Activated CD8-positive, alpha-beta T cell treated with anti-CD3 and anti-CD28 coated beads for 36 hours (primary cell): ENCODE measurements around the gene IQGAP3. TPM values are rescaled to one million over a fixed set of nuclear protein-coding genes. Genes with fewer than 3 reads are reported as not detected.
A peak's percentile ranks its signal among the peaks of the same experiment; 100 is the strongest.

Experiments used
- ATAC-seq: fragments of 200-7000 bp; cut with Tn5 transposase; one replicate; pipeline ENCODE4 v1.10.0; 2021; ENCODE audit warnings: mild to moderate bottlenecking, moderate library complexity
- CTCF ChIA-PET: fragments of 350-600 bp; sonication (Branson Sonifier 250); formaldehyde crosslinking; loops from one replicate; lab custom pipeline; 2021; ENCODE audit warnings: antibody characterized with exemption; lab: Charles Lee
- POLR2A ChIA-PET: fragments of 350-600 bp; sonication (Branson Sonifier 250); formaldehyde crosslinking; loops from one replicate; lab custom pipeline; 2021; ENCODE audit warnings: antibody characterized with exemption; lab: Charles Lee
- DNase-seq: peaks from one replicate; pipeline ENCODE4 v3.0.0-alpha.2; 2020
- H3K27ac Mint-ChIP-seq: one replicate; pipeline ENCODE4 v1.8.0; 2021; ENCODE audit warnings: mild to moderate bottlenecking, mixed read lengths
- H3K27me3 Mint-ChIP-seq: one replicate; pipeline ENCODE4 v1.8.0; 2021; ENCODE audit warnings: mixed read lengths
- H3K36me3 Mint-ChIP-seq: one replicate; pipeline ENCODE4 v1.8.0; 2021; ENCODE audit warnings: low read depth, mixed read lengths
- H3K4me1 Mint-ChIP-seq: one replicate; pipeline ENCODE4 v1.8.0; 2021; ENCODE audit warnings: low read depth, mixed read lengths
- H3K4me3 Mint-ChIP-seq: one replicate; pipeline ENCODE4 v1.8.0; 2021; ENCODE audit warnings: mild to moderate bottlenecking, moderate library complexity, mixed read lengths
- H3K9me3 Mint-ChIP-seq: one replicate; pipeline ENCODE4 v1.8.0; 2021; ENCODE audit warnings: mixed read lengths
- CTCF ChIP-seq: fragments of 200-600 bp; IDR thresholded peaks from one replicate; pipeline ENCODE4 v1.8.0; 2022; ENCODE audit warnings: antibody characterized with exemption, mild to moderate bottlenecking
- intact Hi-C: fragments of 100-400 bp; cut with micrococcal nuclease; formaldehyde crosslinking; loops from one replicate; pipeline ENCODE4 v1.10.0; 2022
- total RNA-seq, 2 experiments: library from RNA; stranded (reverse); gene quantifications; one replicate each; pipeline ENCODE4 v1.2.3, GENCODE V29; 2021

The IQGAP3 gene, protein sequence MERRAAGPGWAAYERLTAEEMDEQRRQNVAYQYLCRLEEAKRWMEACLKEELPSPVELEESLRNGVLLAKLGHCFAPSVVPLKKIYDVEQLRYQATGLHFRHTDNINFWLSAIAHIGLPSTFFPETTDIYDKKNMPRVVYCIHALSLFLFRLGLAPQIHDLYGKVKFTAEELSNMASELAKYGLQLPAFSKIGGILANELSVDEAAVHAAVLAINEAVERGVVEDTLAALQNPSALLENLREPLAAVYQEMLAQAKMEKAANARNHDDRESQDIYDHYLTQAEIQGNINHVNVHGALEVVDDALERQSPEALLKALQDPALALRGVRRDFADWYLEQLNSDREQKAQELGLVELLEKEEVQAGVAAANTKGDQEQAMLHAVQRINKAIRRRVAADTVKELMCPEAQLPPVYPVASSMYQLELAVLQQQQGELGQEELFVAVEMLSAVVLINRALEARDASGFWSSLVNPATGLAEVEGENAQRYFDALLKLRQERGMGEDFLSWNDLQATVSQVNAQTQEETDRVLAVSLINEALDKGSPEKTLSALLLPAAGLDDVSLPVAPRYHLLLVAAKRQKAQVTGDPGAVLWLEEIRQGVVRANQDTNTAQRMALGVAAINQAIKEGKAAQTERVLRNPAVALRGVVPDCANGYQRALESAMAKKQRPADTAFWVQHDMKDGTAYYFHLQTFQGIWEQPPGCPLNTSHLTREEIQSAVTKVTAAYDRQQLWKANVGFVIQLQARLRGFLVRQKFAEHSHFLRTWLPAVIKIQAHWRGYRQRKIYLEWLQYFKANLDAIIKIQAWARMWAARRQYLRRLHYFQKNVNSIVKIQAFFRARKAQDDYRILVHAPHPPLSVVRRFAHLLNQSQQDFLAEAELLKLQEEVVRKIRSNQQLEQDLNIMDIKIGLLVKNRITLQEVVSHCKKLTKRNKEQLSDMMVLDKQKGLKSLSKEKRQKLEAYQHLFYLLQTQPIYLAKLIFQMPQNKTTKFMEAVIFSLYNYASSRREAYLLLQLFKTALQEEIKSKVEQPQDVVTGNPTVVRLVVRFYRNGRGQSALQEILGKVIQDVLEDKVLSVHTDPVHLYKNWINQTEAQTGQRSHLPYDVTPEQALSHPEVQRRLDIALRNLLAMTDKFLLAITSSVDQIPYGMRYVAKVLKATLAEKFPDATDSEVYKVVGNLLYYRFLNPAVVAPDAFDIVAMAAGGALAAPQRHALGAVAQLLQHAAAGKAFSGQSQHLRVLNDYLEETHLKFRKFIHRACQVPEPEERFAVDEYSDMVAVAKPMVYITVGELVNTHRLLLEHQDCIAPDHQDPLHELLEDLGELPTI (N-terminal part only)
- 10 to 100 TPM; 14.4 to 14.9 TPM for total RNA-seq

DNA sequence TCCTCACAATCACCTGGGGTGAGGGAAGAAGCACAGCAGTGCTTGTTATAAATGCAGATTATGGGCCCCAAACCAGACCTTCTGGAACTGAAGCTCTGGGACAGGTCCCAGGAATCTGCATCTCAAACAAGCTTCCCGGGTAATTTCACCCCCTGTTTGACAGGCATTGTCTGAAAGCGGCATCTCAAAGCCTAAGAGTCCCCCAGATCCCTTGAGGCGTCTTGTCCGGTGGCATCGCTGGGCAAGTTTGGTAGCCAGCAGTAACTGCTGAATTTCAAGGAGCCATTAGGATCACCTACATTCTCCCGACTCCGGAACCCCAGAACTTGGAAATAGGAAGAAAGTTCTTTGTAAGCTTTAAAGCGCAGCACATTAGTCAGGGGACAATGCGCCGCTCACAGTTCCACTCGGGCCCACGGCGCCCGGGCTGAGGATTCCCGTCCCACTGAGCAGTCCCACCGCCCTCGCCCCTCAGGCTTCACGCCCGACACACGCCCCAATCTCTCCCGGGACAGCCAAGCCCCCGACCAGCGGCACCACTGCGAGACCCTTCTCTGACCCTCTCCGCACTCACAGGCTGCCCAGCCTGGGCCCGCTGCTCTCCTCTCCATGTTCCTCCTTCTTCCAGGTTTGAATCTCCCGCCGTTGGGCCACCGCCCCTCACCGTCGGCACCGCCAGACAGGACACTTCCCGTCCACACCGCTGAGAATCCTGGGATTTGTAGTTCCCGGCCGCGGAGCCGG is at the start of gene IQGAP3:
TSS of gene IQGAP3 (minus strand) at position 647 of the 744 bp plus-strand sequence. CDS start at position 611, 36 bp downstream.
- TF ChIP-seq CTCF, result no peak
- peak within 1 kb of the TSS; percentile 81 for H3K27ac Mint-ChIP-seq
- CTCF ChIA-PET, result interaction anchor here (0.7 to 2.6 kb wide), 12 partner anchors 10 to 186 kb away, joined by 3 to 12 read pairs (median 6); no protein-coding TSS in a partner anchor
- H3K27me3 Mint-ChIP-seq, result peaks cover 22% of the 10 kb centered on the region
- DNase-seq (peak; percentile 83), ATAC-seq (peak; percentile 96)
- H3K4me1 Mint-ChIP-seq, result peaks cover 16% of the 10 kb centered on the region
- POLR2A ChIA-PET, result interaction anchor here (1.0 to 3.8 kb wide), 4 partner anchors 10 to 147 kb away, joined by 3 to 18 read pairs (median 3); no protein-coding TSS in a partner anchor
- intact Hi-C loops, result no loop called here
- H3K4me3 Mint-ChIP-seq, result peak within 1 kb of the TSS; percentile 95
- H3K9me3 Mint-ChIP-seq, result no peaks in the 10 kb centered on the region
- H3K36me3 Mint-ChIP-seq, result peaks cover 2% of the 10 kb centered on the region

DNA sequence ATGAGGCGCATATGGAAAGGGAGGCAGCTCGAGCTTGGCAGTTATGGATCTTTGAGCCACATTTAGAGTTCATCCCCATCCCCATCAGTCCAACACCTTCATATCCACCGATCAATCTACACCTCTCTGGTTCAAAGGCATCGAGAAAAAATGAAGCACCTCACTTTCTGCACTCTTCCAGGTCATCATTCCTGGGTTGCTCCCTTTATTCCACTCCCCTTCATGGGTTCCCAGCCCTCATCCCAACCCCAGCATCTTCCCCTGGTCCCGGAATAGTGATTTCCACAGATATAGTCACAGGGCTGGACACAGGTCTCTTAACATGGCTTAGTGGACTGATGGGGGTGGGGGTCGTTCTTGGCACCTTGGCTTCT is 47.2 kb upstream of the IQGAP3 start:
- H3K4me3 Mint-ChIP-seq, result no peak overlapping the region
- intact Hi-C loops, result no loop called here
- CTCF ChIA-PET, result interaction anchor here (1.2 to 2.6 kb wide), 10 partner anchors 8 to 234 kb away, joined by 3 to 34 read pairs (median 6); no protein-coding TSS in a partner anchor
- no peaks in the 10 kb centered on the region for H3K36me3 Mint-ChIP-seq
- no peak overlapping the region for H3K27ac Mint-ChIP-seq
- no peaks in the 10 kb centered on the region for H3K9me3 Mint-ChIP-seq
- H3K27me3 Mint-ChIP-seq, result peaks cover 43% of the 10 kb centered on the region
- no peak for ATAC-seq
- H3K4me1 Mint-ChIP-seq, result peaks cover 4% of the 10 kb centered on the region
- POLR2A ChIA-PET, result interaction anchor here (1.0 to 1.1 kb wide), 2 partner anchors 42 to 86 kb away, joined by 3 read pairs; partner anchors contain the start of gene CRABP2
- no peak for DNase-seq
- no peak for TF ChIP-seq CTCF

GRCh38 chr1:156618853-156619581 is 46.7 kb upstream of the IQGAP3 start, which contains the start of gene HAPLN2:
TSS of gene HAPLN2 (plus strand) at chr1:156619415. CDS start at chr1:156623491, 4,076 bp downstream.
- no peak for ATAC-seq
- H3K9me3 Mint-ChIP-seq, result no peaks in the 10 kb centered on the region

More at GRCh38 chr1:156618853-156619581, 46.7 kb upstream of the IQGAP3 start, which contains the start of gene HAPLN2:
- TF ChIP-seq CTCF, result no peak
- intact Hi-C loops, result no loop called here
- DNase-seq, result peak; percentile 37
- Mint-ChIP-seq H3K36me3 (no peaks in the 10 kb centered on the region), H3K27me3 (peaks cover 40% of the 10 kb centered on the region), H3K4me1 (peaks cover 4% of the 10 kb centered on the region), H3K27ac (no peak within 1 kb of the TSS), H3K4me3 (no peak within 1 kb of the TSS)
- POLR2A ChIA-PET, result no interaction called here
- CTCF ChIA-PET, result interaction anchor here (0.6 to 2.6 kb wide), 11 partner anchors 9 to 310 kb away, joined by 3 to 34 read pairs (median 5); no protein-coding TSS in a partner anchor
